ENCODE data around the gene RPL3.

DNA sequence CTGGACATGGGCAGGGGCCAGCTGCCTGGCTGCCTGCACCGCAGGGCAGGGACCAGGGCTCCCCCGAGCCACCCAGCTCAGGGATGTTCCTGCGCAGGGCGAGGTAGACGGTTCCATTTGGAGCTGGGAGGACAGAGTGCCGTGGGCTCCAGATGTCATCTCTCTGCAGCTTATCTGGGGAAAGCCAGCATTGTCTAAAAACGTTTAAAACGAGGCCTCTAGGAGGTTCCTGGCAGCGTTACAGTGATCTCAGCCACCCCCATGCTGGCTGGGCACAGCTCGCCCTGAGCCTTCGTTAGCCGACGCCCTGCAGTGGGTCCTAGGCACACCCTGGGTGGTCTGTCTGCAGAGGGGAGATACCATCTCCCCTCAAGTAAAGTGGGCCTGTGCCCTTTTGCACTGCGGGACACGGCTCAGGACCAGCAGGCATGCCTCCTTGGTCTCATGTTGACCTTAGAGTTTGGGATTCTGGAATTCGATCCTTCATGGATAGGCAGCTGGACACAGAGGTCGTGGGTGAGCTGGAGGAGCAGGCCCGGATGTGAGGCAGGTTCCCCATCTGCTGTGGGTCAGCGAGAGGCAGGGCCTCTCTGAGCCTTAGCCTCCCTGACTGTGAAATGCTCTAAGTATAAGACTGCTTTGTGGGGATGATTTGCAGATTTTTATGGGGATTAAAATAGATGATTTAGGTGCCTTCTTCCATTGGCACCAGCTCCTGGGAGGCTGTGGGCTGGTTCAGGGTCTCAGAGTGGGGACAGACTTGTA is 44.5 kb upstream of the RPL3 start:
- TF ChIP-seq, protein P1, sequence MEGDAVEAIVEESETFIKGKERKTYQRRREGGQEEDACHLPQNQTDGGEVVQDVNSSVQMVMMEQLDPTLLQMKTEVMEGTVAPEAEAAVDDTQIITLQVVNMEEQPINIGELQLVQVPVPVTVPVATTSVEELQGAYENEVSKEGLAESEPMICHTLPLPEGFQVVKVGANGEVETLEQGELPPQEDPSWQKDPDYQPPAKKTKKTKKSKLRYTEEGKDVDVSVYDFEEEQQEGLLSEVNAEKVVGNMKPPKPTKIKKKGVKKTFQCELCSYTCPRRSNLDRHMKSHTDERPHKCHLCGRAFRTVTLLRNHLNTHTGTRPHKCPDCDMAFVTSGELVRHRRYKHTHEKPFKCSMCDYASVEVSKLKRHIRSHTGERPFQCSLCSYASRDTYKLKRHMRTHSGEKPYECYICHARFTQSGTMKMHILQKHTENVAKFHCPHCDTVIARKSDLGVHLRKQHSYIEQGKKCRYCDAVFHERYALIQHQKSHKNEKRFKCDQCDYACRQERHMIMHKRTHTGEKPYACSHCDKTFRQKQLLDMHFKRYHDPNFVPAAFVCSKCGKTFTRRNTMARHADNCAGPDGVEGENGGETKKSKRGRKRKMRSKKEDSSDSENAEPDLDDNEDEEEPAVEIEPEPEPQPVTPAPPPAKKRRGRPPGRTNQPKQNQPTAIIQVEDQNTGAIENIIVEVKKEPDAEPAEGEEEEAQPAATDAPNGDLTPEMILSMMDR (conservative IDR thresholded peaks at IDR 0.05; ENCODE audit: low read depth, low read length), result no peak
- no peak for TF ChIP-seq EZH2 (IDR thresholded peaks at IDR 0.05; ENCODE audit: borderline replicate concordance, low read depth, low read length, poor library complexity, severe bottlenecking)

Data from A673 (cell line).